SH-SY5Y (cell line): ENCODE measurements around the gene IL1RAPL2.

Experiments
- GATA2 ChIP-seq: IDR thresholded peaks from 2 replicates; pipeline ENCODE4 v1.6.1; 2011; ENCODE audit warnings: mild to moderate bottlenecking, low read depth, low read length
- GATA3 ChIP-seq: IDR thresholded peaks from 2 replicates; pipeline ENCODE4 v1.6.1; 2011; ENCODE audit warnings: low read depth, mild to moderate bottlenecking, low read length, moderate library complexity

DNA sequence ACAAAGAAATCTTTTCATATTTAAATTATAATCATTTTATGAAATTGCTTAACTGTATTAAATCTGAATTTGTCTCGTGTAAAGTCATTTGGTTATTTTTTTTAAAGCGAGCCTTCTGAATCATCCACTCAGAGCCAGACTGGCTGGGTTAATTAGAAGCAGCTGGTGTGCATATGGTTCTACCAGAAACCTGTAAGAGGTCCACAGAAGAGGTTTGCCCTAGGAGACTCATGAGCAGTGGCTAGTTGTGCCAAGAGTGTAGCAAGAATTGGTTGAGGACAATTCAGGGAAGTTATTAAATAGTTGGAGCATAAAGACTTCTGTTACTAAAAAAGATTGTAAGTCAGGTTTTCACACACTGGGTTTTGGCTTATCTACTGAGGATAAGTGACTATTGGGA is 267.4 kb downstream of the IL1RAPL2 start:
- TF ChIP-seq GATA2 (no peak), GATA3 (no peak)
